ENCODE measurements around the gene SAMD5.

SAMD5 gene

DNA sequence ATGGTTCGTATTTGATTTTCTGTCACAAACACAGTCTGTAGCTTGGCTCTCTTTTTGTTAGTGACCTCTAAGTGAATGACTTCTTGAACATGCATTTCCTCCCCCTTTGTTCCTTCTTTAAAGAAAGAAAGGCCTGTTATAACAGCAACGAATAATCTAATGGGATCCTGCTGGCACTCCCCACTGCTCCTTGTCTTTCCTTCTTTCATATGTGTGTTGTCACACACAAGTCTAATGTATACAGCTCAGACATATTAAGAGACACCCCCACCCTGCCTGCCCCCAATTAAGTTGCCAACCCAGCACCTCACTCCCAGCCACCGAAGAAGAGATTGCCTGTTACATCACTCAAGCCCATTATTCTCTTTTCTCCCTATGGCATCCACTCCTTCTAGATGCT lies 4.9 kb upstream of the SAMD5 start:
- no peaks in the 10 kb centered on the region for H3K36me3 ChIP-seq
- H3K27me3 ChIP-seq, result peaks cover 24 to 33% (median 26%) of the 10 kb centered on the region in 11 experiments
- no peak overlapping the region for H3K9ac ChIP-seq
- peaks cover 0 to 4% (median 0%) of the 10 kb centered on the region in 11 experiments; a peak in 1 of 22 replicates for H3K9me3 ChIP-seq (replicated peaks in 1 of 11)
- no peak for TF ChIP-seq Cebpa-rat (IDR thresholded peaks at IDR 0.05)
- no peak overlapping the region for H3K4me2 ChIP-seq
- peaks cover 13 to 18% (median 16%) of the 10 kb centered on the region in 10 experiments; a peak in 19 of 20 replicates for H3K4me1 ChIP-seq
- H3K4me3 ChIP-seq, result no peak overlapping the region
- H4K20me1 ChIP-seq, result peaks cover 0 to 19% (median 9%) of the 10 kb centered on the region in 11 experiments; a peak in 14 of 22 replicates
- no peak overlapping the region for H3K27ac ChIP-seq

DNA sequence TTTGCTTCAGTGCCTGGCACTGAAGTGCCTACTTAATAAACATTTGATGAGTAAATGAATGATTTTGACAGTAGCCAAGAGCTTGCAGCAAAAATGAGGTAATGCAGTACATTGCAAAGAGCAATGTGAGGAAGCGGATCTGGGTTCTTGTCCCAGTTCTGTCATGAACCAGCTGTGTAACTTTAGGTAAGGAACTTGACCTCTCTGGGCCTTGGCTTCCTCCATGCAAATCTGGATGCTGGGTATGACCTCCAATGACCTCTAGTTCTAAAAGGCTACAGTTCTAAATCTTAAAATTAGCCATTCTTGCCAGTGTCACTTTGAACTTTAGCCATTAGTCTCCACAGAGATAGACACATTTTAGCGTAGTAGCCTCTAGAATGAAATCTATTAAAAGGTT lies 3.6 kb upstream of the SAMD5 start:
- Histone ChIP-seq H3K9me3 (replicated peaks in 1 of 11) (no peaks in the 10 kb centered on the region), H3K4me2 (no peak overlapping the region), H3K4me3 (no peak overlapping the region), H3K4me1 (peaks cover 16 to 25% (median 23%) of the 10 kb centered on the region in 10 experiments), H4K20me1 (peaks cover 0 to 32% (median 15%) of the 10 kb centered on the region in 11 experiments; a peak in 15 of 22 replicates), H3K36me3 (no peaks in the 10 kb centered on the region), H3K27me3 (peaks cover 37 to 45% (median 39%) of the 10 kb centered on the region in 11 experiments), H3K9ac (no peak overlapping the region), H3K27ac (no peak overlapping the region)
- no peak for TF ChIP-seq Cebpa-rat (IDR thresholded peaks at IDR 0.05)

DNA sequence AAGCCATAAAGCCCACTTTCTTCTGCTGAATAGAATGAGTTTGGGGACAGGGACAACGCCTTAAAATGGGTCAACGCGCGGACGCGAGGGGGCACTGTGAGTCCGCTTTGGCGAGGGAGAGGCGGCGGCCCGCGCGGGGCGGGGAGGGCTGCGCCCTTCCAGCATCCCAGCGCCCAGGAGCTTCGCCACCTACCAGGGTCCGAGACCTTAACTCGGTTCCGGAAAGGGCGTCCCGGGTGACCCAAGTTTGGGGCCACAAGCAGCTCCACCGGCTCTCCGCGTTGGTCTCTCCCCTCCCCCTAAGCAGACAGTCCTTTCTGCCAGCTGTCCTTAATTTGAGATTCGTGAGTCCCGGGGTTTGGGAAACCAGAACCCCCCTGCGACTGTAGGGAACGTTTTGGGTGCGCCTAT lies 1.8 kb upstream of the SAMD5 start:
- H3K9me3 ChIP-seq (replicated peaks in 1 of 11), result no peaks in the 10 kb centered on the region
- TF ChIP-seq Cebpa-rat (IDR thresholded peaks at IDR 0.05), result no peak
- H3K4me1 ChIP-seq, result peaks cover 16 to 25% (median 23%) of the 10 kb centered on the region in 10 experiments
- H3K4me2 ChIP-seq, result peak overlapping the region; percentile 83 to 99 (median 98)
- no peak overlapping the region for H3K9ac ChIP-seq
- peaks cover 53 to 62% (median 54%) of the 10 kb centered on the region in 11 experiments for H3K27me3 ChIP-seq
- H3K4me3 ChIP-seq, result peak overlapping the region; percentile 32 to 75 (median 59); a peak in 14 of 20 replicates
- H4K20me1 ChIP-seq, result peaks cover 0 to 37% (median 18%) of the 10 kb centered on the region in 11 experiments; a peak in 15 of 22 replicates
- no peaks in the 10 kb centered on the region for H3K36me3 ChIP-seq
- no peak overlapping the region for H3K27ac ChIP-seq

DNA sequence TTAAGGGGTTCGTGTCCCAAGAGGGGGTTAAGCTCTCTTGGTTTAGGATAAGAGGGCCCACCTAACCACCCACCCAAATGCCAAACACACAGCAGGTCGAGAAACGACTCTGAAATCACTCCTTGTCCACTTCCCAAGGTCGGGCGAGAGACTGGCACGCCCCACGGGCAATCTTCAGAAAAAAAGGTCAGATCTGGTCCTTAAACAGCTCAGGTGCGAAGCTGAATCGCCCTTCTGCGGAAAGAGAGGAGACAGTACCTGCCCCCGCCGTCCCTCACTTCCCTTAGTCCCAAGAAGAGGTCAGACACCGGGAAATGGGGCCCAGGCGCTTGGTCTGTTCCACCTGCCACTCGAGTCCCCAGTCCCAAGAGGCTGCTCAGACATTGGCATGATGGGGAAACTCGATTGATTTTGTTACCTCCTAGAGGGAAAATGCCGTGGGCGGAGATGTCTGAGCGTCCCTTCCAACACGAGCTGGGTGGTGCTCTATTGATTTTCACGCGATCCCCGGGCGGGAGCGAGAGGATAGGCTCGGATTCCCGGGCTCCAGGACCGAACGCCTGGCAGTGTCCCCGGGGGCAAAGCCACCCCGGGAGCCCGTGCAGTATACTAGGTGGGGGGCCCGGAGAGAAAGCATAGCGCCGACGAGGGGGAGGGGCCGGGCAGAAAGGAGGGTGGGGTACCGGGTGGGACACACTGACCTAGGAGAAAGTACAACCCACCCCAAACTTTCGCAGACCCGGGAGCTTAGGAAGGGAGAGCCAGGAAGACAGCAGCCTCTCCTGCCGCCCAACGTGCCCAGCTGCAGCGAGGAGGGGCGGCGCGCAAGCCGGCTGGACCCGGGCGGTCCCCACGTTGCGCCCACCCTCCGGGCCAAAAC lies 1.1 kb upstream of the SAMD5 start:
- peak overlapping the region; percentile 83 to 99 (median 98) for H3K4me2 ChIP-seq
- no peaks in the 10 kb centered on the region for H3K36me3 ChIP-seq
- H3K9ac ChIP-seq, result peak overlapping the region in 10 of 11 experiments; percentile 17 to 57 (median 48); a peak in 15 of 22 replicates
- peaks cover 0 to 37% (median 18%) of the 10 kb centered on the region in 11 experiments; a peak in 15 of 22 replicates for H4K20me1 ChIP-seq
- peak overlapping the region; percentile 57 to 75 (median 63) for H3K4me3 ChIP-seq
- peaks cover 53 to 69% (median 61%) of the 10 kb centered on the region in 11 experiments for H3K27me3 ChIP-seq
- H3K9me3 ChIP-seq (replicated peaks in 1 of 11), result no peaks in the 10 kb centered on the region
- TF ChIP-seq Cebpa-rat (IDR thresholded peaks at IDR 0.05), result no peak
- H3K27ac ChIP-seq, result no peak overlapping the region
- H3K4me1 ChIP-seq, result peaks cover 16 to 25% (median 23%) of the 10 kb centered on the region in 10 experiments

DNA sequence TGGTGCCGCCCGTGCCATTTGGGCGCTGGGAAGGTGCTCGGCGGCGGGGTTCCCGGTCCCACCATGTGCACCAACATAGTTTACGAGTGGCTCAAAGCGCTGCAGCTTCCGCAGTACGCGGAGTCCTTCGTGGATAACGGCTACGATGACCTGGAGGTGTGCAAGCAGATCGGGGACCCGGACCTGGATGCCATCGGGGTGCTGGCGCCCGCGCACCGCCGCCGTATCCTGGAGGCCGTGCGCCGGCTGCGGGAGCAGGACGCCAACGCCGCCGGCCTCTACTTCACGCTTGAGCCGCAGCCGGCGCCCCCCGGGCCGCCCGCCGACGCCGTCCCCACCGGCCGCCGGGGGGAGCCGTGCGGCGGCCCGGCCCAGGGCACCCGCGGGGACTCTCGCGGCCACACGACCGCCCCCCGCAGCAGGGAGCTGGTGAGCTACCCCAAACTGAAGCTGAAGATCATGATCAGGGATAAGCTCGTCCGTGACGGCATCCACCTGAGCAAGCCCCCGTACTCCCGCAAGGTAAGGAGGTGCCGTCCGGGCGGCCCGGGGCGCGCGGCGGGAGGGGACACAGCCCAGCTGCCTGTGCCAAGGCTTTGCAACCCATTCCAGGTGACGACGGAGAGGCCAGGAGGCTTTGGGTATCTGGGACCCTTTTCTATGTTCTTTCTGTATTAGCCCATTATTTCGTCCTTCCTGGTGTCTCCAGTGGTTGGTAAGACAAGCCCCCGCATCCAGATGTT lies 547 bp downstream of the SAMD5 start:
- Histone ChIP-seq H3K9ac (peak overlapping the region in 9 of 11 experiments; percentile 15 to 57 (median 46); a peak in 7 of 22 replicates), H3K9me3 (replicated peaks in 1 of 11) (no peaks in the 10 kb centered on the region), H4K20me1 (peaks cover 0 to 37% (median 18%) of the 10 kb centered on the region in 11 experiments; a peak in 15 of 22 replicates), H3K27ac (no peak overlapping the region), H3K4me1 (peaks cover 16 to 25% (median 23%) of the 10 kb centered on the region in 10 experiments), H3K4me2 (peak overlapping the region; percentile 83 to 99 (median 98)), H3K4me3 (peak overlapping the region; percentile 57 to 75 (median 63)), H3K36me3 (no peaks in the 10 kb centered on the region), H3K27me3 (peaks cover 54 to 83% (median 68%) of the 10 kb centered on the region in 11 experiments)
- TF ChIP-seq Cebpa-rat (IDR thresholded peaks at IDR 0.05), result no peak

DNA sequence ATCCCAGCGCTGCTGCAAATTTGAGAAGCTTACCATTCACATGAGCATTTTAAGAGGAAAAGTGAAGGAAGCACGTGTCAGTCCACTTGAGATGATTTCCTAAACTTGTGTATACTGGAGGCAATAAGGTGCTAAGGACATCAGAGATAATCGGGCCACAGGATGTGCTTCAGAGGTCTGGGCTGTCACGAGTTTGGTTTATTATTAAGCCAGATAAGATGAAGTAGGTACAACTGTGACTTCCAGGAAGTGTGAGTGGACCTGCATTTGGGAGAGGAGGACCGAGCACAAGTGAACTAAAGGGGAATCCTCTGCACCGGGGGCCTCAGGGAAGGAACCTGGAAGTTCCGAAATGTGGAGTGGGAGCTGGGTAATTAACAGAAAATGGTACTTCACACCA lies 1.4 kb downstream of the SAMD5 start:
- no peak for TF ChIP-seq Cebpa-rat (IDR thresholded peaks at IDR 0.05)
- Histone ChIP-seq H3K27ac (no peak overlapping the region), H3K36me3 (no peaks in the 10 kb centered on the region), H3K4me2 (0 out of 22 replicates have a peak overlapping the region, but pooled peaks of 1 of the 11 experiments have one; percentile 99), H3K9me3 (replicated peaks in 1 of 11) (no peaks in the 10 kb centered on the region), H3K9ac (no peak overlapping the region), H3K27me3 (peaks cover 54 to 84% (median 68%) of the 10 kb centered on the region in 11 experiments), H3K4me1 (peaks cover 16 to 25% (median 23%) of the 10 kb centered on the region in 10 experiments), H4K20me1 (peaks cover 0 to 37% (median 18%) of the 10 kb centered on the region in 11 experiments; a peak in 15 of 22 replicates), H3K4me3 (peak overlapping the region in 1 of 10 experiments; percentile 62; a peak in 1 of 20 replicates)

DNA sequence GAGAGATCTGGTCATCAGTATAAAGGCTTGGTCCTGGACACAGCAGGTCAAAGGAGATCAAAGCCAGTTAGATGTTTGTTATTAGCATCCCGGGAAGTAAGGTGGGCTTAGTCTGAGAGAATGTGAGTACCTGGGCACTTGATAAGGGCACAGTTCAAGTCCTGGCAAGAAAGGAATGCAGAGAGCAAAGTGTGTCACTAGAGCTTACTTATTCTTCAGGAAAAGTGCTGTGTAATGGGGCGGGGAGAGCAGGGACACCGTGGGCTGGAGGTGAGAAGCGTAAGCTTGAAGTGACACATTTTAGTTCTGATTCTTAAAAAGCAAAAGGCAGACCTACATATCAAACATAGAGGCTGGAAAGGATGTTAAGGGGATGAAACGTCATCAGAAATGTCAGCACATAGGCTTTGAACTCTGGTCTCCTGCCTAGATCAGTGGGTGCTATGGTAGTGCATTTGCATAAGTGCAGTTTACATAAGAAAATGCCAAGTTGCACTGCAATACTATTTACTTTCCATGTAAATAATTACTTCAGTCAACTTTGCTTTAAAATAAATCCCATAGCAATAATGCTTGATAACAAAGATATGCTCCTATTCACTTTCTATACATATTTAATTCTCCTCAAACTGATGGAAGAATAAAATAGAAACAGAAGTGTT lies 2.6 kb downstream of the SAMD5 start:
- no peak overlapping the region for H3K4me3 ChIP-seq

DNA sequence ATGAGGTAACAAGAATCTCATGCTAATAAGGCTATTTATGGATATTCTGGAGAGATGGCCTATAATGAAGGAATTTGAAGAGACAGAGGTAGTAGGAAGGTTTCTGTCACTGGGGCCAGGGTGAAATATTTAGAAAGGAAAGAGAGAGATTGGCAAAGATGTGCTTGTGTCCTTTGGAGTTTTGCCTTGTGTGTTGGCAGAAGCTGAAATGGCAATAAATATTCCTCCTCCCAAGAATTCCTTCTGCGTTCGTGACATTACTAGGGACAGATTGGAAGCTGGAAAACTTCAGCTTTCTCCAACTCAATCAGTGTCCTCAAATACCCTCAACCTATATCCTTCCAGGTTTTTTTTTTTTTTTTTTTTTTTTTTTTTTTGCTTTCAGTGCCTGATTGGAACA lies 6.3 kb downstream of the SAMD5 start:
- H3K27ac ChIP-seq, result no peak overlapping the region
- H4K20me1 ChIP-seq, result peaks cover 0 to 9% (median 4%) of the 10 kb centered on the region in 11 experiments; a peak in 6 of 22 replicates
- no peak for TF ChIP-seq Cebpa-rat (IDR thresholded peaks at IDR 0.05)
- no peaks in the 10 kb centered on the region for H3K9me3 ChIP-seq (replicated peaks in 1 of 11)
- H3K4me3 ChIP-seq, result no peak overlapping the region
- H3K9ac ChIP-seq, result no peak overlapping the region
- H3K27me3 ChIP-seq, result peaks cover 15 to 40% (median 30%) of the 10 kb centered on the region in 11 experiments
- H3K4me2 ChIP-seq, result no peak overlapping the region
- H3K4me1 ChIP-seq, result no peaks in the 10 kb centered on the region
- no peaks in the 10 kb centered on the region for H3K36me3 ChIP-seq

More for the DNA sequence above, 2.6 kb downstream of the SAMD5 start:
- Histone ChIP-seq H3K9me3 (replicated peaks in 1 of 11) (no peaks in the 10 kb centered on the region), H3K27me3 (peaks cover 53 to 78% (median 68%) of the 10 kb centered on the region in 11 experiments), H4K20me1 (peaks cover 0 to 37% (median 18%) of the 10 kb centered on the region in 11 experiments; a peak in 15 of 22 replicates), H3K27ac (no peak overlapping the region), H3K4me1 (peaks cover 16 to 25% (median 23%) of the 10 kb centered on the region in 10 experiments), H3K9ac (no peak overlapping the region), H3K4me2 (no peak overlapping the region), H3K36me3 (no peaks in the 10 kb centered on the region)
- no peak for TF ChIP-seq Cebpa-rat (IDR thresholded peaks at IDR 0.05)

Measured in BLaER1 treated with 17β-estradiol and CSF1 and Interleukin-3, amounts not matched to agents 10 nM and 100 nM (cell line).